HepG2 (cell line): ENCODE results near the gene HCFC2. TPM values are rescaled to one million over a fixed set of nuclear protein-coding genes. Genes with fewer than 3 reads are reported as not detected.

Experiments
- ATAC-seq: fragments of 200-7000 bp; cut with Tn5 transposase; 3 replicates; pipeline ENCODE4 v1.9.1; 2020; ENCODE audit warnings: mild to moderate bottlenecking, moderate library complexity
- BruUV-seq: library from RNA; stranded (reverse); fragments of 400-500 nt; replicated peaks from 2 replicates; lab custom pipeline; 2021; lab: Mats Ljungman, UMichigan
- CTCF ChIA-PET: fragments of 300-600 bp; formaldehyde crosslinking; extraction: SDS; loops from one replicate; lab custom pipeline; 2021; ENCODE audit warnings: low total read pairs, inconsistent platforms, low intra/inter-chr PET ratio; lab: Yijun Ruan, JAX
- POLR2A ChIA-PET: fragments of 350-600 bp; sonication (Branson Sonifier 250); formaldehyde crosslinking; loops from one replicate; lab custom pipeline; 2020; ENCODE audit warnings: antibody characterized with exemption, inconsistent platforms; lab: Yijun Ruan, JAX
- DNase-seq: peaks from one replicate; pipeline ENCODE4 v3.0.0-alpha.2; 2015; ENCODE audit warnings: low spot score
- FAIRE-seq: peaks from 3 replicates; lab custom pipeline; 2011; peaks lifted over from hg19 to GRCh38; lab: Jason Lieb, UNC
- H2AFZ ChIP-seq: one replicate; pipeline ENCODE4 v1.6.1; 2011; ENCODE audit warnings: low read length, inconsistent platforms
- H3K27ac ChIP-seq: fragments of 300-600 bp; 3 replicates; pipeline ENCODE4 v1.8.0; 2011; ENCODE audit warnings: mixed run types, mild to moderate bottlenecking, mixed read lengths, low read length, inconsistent platforms; ENCODE audit not compliant: insufficient read depth; ENCODE audit errors: extremely low read length
- H3K27me3 ChIP-seq, 2 experiments: fragments of 200-600 bp in 1 of 2; 2 replicates in 1 of 2; 3 replicates in 1 of 2; pipeline versions ENCODE4 v1.6.0 to v1.8.0; 2011; ENCODE audit warnings: low read length in 2 of 2, mild to moderate bottlenecking in 2 of 2, moderate library complexity in 2 of 2, inconsistent platforms in 1 of 2; ENCODE audit not compliant: insufficient read depth in 2 of 2, control insufficient read depth in 1 of 2
- H3K36me3 ChIP-seq, 2 experiments: fragments of 200-600 bp in 1 of 2; replicated peaks in 1 of 2; 2 replicates in 1 of 2; 3 replicates in 1 of 2; pipeline versions ENCODE4 v1.5.1 to v1.8.0; 2011; ENCODE audit warnings: low read length in 2 of 2, inconsistent platforms in 1 of 2; ENCODE audit not compliant: insufficient read depth in 2 of 2, control insufficient read depth in 1 of 2
- H3K4me1 ChIP-seq: 2 replicates; pipeline ENCODE4 v1.5.1; 2012; ENCODE audit warnings: low read length, inconsistent platforms; ENCODE audit not compliant: insufficient read depth
- H3K4me2 ChIP-seq: 2 replicates; pipeline ENCODE4 v1.6.0; 2011; ENCODE audit warnings: low read depth, low read length, inconsistent platforms
- H3K4me3 ChIP-seq, 3 experiments: fragments of 200-600 bp in 1 of 3; sonication (generic), shearing (Covaris generic) in 1 of 3; replicated peaks in 1 of 3; 2 replicates each; pipeline ENCODE4 v1.5.1; 2011 to 2016; ENCODE audit warnings: low read length in 3 of 3, inconsistent platforms in 2 of 3, low read depth in 2 of 3, mild to moderate bottlenecking in 2 of 3, control low read depth in 1 of 3, mixed read lengths in 1 of 3; ENCODE audit not compliant: insufficient read depth in 1 of 3
- H3K79me2 ChIP-seq: one replicate; pipeline ENCODE4 v1.6.1; 2011; ENCODE audit warnings: low read length, inconsistent platforms; ENCODE audit not compliant: insufficient read depth
- H3K9ac ChIP-seq: 2 replicates; pipeline ENCODE4 v1.6.0; 2011; ENCODE audit warnings: mild to moderate bottlenecking, low read depth, low read length, inconsistent platforms; ENCODE audit not compliant: insufficient read depth
- H3K9me3 ChIP-seq: 2 replicates; pipeline ENCODE4 v1.5.1; 2012; ENCODE audit warnings: mild to moderate bottlenecking, low read length
- H4K20me1 ChIP-seq: 2 replicates; pipeline ENCODE4 v1.6.0; 2011; ENCODE audit warnings: inconsistent platforms, mild to moderate bottlenecking, low read length, moderate library complexity; ENCODE audit not compliant: insufficient read depth
- AGO2 ChIP-seq: fragments of 200-400 bp; formaldehyde crosslinking; optimal IDR thresholded peaks from 2 replicates; pipeline ENCODE3; 2017; ENCODE audit warnings: mild to moderate bottlenecking, low read depth, low read length, moderate library complexity
- ERF ChIP-seq: IDR thresholded peaks from 2 replicates; pipeline ENCODE4 v1.6.1; 2018; ENCODE audit warnings: missing biosample characterization, missing genetic modification reagents
- MZF1 ChIP-seq: sonication (generic); formaldehyde crosslinking; IDR thresholded peaks from 2 replicates; pipeline ENCODE4 v1.8.1; 2023; ENCODE audit warnings: mild to moderate bottlenecking, missing genetic modification reagents, borderline replicate concordance
- NR2F1 ChIP-seq, 2 experiments: fragments of 450-650 bp in 1 of 2; formaldehyde crosslinking in 1 of 2; IDR thresholded peaks; 2 replicates each; pipeline versions ENCODE4 v1.5.0 to v1.6.1; 2016 to 2020; ENCODE audit warnings: mild to moderate bottlenecking in 1 of 2, missing compliant biosample characterization in 1 of 2, missing genetic modification reagents in 1 of 2, moderate library complexity in 1 of 2
- POGZ ChIP-seq: sonication (generic); formaldehyde crosslinking; IDR thresholded peaks from 2 replicates; pipeline ENCODE4 v1.4.0; 2020; ENCODE audit warnings: mild to moderate bottlenecking, missing genetic modification reagents
- RFX1 ChIP-seq: fragments of 450-650 bp; IDR thresholded peaks from 2 replicates; pipeline ENCODE4 v1.6.1; 2017
- ZBTB8A ChIP-seq: sonication (generic); formaldehyde crosslinking; IDR thresholded peaks from 2 replicates; pipeline ENCODE4 v1.4.0; 2020; ENCODE audit warnings: mild to moderate bottlenecking, low read depth, missing genetic modification reagents, borderline replicate concordance
- ZNF318 ChIP-seq: sonication (generic); formaldehyde crosslinking; IDR thresholded peaks from 2 replicates; pipeline ENCODE4 v1.4.0; 2020; ENCODE audit warnings: mild to moderate bottlenecking, missing genetic modification reagents
- ZNF703 ChIP-seq: sonication (generic); formaldehyde crosslinking; IDR thresholded peaks from 2 replicates; pipeline ENCODE4 v1.5.1; 2020; ENCODE audit warnings: missing genetic modification reagents, mild to moderate bottlenecking, moderate library complexity, borderline replicate concordance
- WGBS: methylation state at CpG from one replicate; pipeline ENCODE4 v1.1.6; 2017; ENCODE audit warnings: low lambda C conversion rate; 5-methylcytosine and 5-hydroxymethylcytosine counted together
- in situ Hi-C: cut with HindIII; loops from 2 replicates; pipeline ENCODE4 v1.10.0; 2017; ENCODE audit warnings: low pct_unique_long_range_greater_than_20kb; ENCODE audit not compliant: extremely low pct_ligation_motif_present
- intact Hi-C: fragments of 100-400 bp; cut with micrococcal nuclease; formaldehyde crosslinking; loops from one replicate; pipeline ENCODE4 v1.10.0; 2022; ENCODE audit not compliant: unreplicated experiment
- polyA plus RNA-seq, 8 experiments: library from polyadenylated mRNA; depleted of rRNA in 3 of 8; stranded (reverse) in 7 of 8; unstranded in 1 of 8; fragments of >200 nt; fragmentation: Illumina TruSeq in 4 of 8; extraction: Trizol in 4 of 8; gene quantifications; 2 replicates each; pipeline versions ENCODE4 v1.2.1 to v1.2.3, GENCODE V29; 2011 to 2016; ENCODE audit warnings: low read depth in 4 of 8, missing spikeins in 1 of 8, mixed read lengths in 1 of 8; ENCODE audit not compliant: insufficient read depth in 1 of 8
- total RNA-seq, 5 experiments: library from RNA; depleted of rRNA; stranded (reverse); fragments of >200 nt; fragmentation: Illumina TruSeq; extraction: Trizol; gene quantifications; 2 replicates each; pipeline ENCODE4 v1.2.3, GENCODE V29; 2016; ENCODE audit warnings: low read depth in 1 of 5

Gene HCFC2
- total and polyA plus RNA-seq, 2 of the 13 experiments (the other 11 are each of a cell fraction or from before 2014, with no cell fraction given): 3.7 to 4.9 TPM

GRCh38 chr12:104049278-104049902 lies 14.9 kb upstream of the HCFC2 start:
- H3K27ac ChIP-seq: no peak overlapping the region
- no peak overlapping the region for H3K9ac ChIP-seq
- H3K4me2 ChIP-seq: peak overlapping the region; percentile 85
- no peaks in the 10 kb centered on the region for H3K9me3 ChIP-seq
- H3K4me3 ChIP-seq: peak overlapping the region; percentile 44 to 66 (median 47)
- peaks cover 0 to 33% of the 10 kb centered on the region in 2 experiments; a peak in 4 of 5 replicates for H3K27me3 ChIP-seq
- ChIA-PET CTCF (no interaction called here), POLR2A (no interaction called here)
- no peaks in the 10 kb centered on the region for H4K20me1 ChIP-seq
- no peaks in the 10 kb centered on the region for H3K36me3 ChIP-seq
- FAIRE-seq: no peak
- peak overlapping the region; percentile 11 for H2AFZ ChIP-seq
- H3K79me2 ChIP-seq: no peaks in the 10 kb centered on the region
- 3% methylated on average over 5 of the region's 9 CpGs for WGBS
- TF ChIP-seq NR2F1 (CRISPR knock-in tag; IDR thresholded peaks at IDR 0.05) (no peak), ERF (CRISPR knock-in tag) (no peak), AGO2 (no peak), ZNF703 (CRISPR knock-in tag) (no peak), ZNF318 (no peak), POGZ (CRISPR knock-in tag) (no peak), MZF1 (no peak), RFX1 (no peak), ZBTB8A (no peak)
- in situ Hi-C loops: no loop called here
- peaks cover 18% of the 10 kb centered on the region for H3K4me1 ChIP-seq
- BruUV-seq: no TSS peak
- no peak for DNase-seq
- intact Hi-C loops: no loop called here
- peak; percentile 56 for ATAC-seq
